PC-3 (cell line): Measurements from ENCODE around the gene SAPCD2.

Experiments
- EZH2 ChIP-seq: fragments of 300-600 bp; sonication (generic); IDR thresholded peaks from one replicate; pipeline ENCODE4 v1.6.1; 2017; ENCODE audit warnings: antibody characterized with exemption, mild to moderate bottlenecking, low read length; ENCODE audit not compliant: unreplicated experiment
- TF ChIP-seq, protein P1 (sequence below): fragments of 300-600 bp; sonication (generic); conservative IDR thresholded peaks from 2 replicates; pipeline ENCODE4 v1.5.1; 2017; ENCODE audit warnings: antibody characterized with exemption, low read depth, mild to moderate bottlenecking, low read length

DNA sequence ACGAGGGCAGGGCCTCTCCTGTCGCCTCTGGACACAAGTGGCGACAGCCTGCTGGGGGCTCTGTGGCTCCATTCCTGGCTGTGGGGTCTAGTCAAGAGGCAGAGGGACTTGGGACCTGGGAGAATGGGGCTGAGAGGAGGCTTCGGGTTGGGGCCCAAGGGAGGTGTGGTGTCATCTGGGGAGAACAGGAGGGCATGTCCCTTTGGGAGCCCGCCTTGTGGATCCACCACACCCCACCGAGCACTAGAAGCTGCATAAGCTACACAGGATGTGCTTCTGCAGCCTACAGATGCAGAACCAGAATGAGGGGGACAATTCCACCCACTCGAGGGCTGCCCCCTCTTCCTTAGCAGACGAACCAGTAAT, 12.6 kb upstream of the SAPCD2 start:
- TF ChIP-seq, protein P1, sequence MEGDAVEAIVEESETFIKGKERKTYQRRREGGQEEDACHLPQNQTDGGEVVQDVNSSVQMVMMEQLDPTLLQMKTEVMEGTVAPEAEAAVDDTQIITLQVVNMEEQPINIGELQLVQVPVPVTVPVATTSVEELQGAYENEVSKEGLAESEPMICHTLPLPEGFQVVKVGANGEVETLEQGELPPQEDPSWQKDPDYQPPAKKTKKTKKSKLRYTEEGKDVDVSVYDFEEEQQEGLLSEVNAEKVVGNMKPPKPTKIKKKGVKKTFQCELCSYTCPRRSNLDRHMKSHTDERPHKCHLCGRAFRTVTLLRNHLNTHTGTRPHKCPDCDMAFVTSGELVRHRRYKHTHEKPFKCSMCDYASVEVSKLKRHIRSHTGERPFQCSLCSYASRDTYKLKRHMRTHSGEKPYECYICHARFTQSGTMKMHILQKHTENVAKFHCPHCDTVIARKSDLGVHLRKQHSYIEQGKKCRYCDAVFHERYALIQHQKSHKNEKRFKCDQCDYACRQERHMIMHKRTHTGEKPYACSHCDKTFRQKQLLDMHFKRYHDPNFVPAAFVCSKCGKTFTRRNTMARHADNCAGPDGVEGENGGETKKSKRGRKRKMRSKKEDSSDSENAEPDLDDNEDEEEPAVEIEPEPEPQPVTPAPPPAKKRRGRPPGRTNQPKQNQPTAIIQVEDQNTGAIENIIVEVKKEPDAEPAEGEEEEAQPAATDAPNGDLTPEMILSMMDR = no peak
- TF ChIP-seq EZH2 = no peak
